PFSK-1 (cell line): ENCODE measurements around the gene PDCD10.

ENCODE experiments used
- FOXP2 ChIP-seq: optimal IDR thresholded peaks from 2 replicates; pipeline ENCODE3; 2011; ENCODE audit warnings: borderline replicate concordance, control low read depth, inconsistent platforms; ENCODE audit not compliant: insufficient read depth; ENCODE audit errors: extremely low read length, extremely low read depth
- POLR2AphosphoS5 ChIP-seq: IDR thresholded peaks from 2 replicates; pipeline ENCODE4 v1.6.1; 2012; ENCODE audit warnings: low read depth, mild to moderate bottlenecking, control low read depth, low read length, moderate library complexity
- REST ChIP-seq, 2 experiments: IDR thresholded peaks; 2 replicates each; pipeline versions ENCODE4 v1.6.1 to v1.8.0; 2011 to 2012; ENCODE audit warnings: low read depth in 2 of 2, low read length in 2 of 2, control low read depth in 1 of 2, inconsistent platforms in 1 of 2, mild to moderate bottlenecking in 1 of 2, moderate library complexity in 1 of 2; ENCODE audit not compliant: insufficient read depth in 1 of 2

DNA sequence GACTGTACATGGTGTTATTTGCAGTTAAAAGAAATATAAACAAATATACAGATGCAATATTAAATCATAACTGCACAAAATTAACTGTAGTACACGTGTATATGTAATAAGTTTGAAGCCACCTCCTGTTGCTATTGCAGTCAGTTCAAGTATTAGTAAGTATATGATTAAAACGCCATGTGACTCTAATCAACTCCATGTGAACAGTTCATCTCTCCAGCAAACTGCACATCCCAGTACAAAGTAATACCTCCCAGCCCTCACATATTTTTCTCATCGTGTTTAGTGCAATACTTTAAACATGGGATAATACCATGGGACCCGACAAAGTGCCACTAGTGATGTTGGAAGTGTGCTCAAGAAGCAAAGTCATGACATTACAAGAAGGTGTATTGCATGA lies 34.6 kb downstream of the PDCD10 start:
- TF ChIP-seq REST (IDR thresholded peaks at IDR 0.05; ENCODE audit: insufficient read depth in 1 of 2, low read depth in 2 of 2, low read length in 2 of 2) (no peak), POLR2AphosphoS5 (no peak), FOXP2 (no peak)
